RKO (cell line): ENCODE data around the gene NPC1.

ENCODE experiments used
- DNase-seq: peaks from one replicate; pipeline ENCODE4 v3.0.0-alpha.2; 2016; ENCODE audit warnings: low spot score

The NPC1 gene

DNA sequence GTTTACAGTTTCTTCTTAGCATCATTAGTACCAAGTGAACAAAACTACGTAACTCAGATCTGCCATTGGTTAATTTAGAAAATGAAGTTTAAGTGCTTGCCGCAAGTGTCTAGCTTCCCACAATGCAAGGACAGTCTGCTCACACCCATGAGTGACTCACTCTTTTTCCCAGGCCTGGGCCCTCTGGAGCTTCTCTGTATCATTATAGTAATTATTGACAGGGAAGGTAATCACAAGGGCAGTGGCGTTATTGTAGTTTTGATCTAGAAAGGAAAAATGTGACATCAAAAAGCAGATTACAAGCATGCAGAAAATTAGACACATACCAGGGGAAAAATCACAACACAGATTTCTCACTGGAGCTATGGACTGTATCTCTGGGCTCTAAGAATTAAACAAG lies 38.5 kb downstream of the NPC1 start:
- no peak for DNase-seq

DNA sequence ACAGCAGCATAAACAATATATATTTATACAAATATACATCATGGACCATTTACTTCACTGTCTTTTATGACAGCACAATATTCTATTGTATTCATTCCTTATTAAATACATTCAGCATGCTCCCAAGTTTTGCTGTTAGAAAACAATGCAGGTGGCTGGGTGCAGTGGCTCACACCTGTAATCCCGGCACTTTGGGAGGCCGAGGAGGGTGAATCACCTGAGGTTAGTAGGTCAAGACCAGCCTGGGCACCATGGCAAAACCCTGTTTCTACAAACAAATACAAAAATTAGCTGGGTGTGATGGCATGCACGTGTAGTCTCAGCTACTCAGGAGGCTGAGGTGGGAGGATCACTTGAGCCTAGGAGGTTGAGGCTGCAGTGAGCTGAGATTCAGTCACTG lies 39.0 kb downstream of the NPC1 start:
- no peak for DNase-seq

DNA sequence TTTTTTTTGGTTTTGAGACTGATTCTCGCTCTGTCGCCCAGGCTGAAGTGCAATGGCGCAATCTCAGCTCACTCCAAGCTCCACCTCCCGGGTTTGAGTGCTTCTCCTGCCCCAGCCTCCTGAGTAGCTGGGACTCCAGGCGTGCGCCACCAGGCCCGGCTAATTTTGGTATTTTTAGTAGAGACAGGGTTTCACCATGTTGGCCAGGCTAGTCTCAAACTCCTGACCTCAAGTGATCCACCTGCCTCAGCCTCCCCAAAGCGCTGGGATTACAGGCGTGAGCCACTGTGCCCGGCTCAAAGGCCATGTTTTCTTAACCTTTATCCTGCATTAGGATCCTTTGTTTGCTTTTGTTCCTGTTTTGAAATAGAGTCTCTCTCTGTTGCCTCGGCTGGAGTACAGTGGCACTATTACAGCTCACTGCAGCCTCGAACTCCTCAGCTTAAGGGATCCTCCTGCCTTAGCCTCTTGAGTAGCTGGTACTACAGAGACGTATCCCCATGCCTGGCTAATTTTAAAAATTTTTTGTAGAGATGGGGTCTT lies 41.0 kb downstream of the NPC1 start:
- no peak for DNase-seq

DNA sequence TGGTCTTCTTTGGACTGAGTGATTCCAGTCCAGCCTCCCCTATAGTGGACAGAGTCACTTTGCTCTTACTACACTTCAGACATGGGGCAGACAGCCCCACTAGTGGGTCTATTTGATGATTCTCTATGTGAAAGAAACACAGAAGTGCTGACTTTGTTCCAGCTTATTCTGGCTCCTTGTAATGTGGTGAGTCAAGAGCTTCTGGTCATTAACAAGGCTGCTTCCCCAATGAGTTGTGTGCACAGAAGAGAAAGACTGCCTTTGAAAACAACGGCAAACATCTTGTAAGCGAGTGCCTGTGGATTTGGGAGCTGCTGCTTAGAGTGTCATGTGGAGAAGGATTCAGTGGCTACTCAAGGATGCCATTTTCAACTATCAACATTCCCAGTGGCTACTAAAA lies 43.8 kb downstream of the NPC1 start:
- no peak for DNase-seq

DNA sequence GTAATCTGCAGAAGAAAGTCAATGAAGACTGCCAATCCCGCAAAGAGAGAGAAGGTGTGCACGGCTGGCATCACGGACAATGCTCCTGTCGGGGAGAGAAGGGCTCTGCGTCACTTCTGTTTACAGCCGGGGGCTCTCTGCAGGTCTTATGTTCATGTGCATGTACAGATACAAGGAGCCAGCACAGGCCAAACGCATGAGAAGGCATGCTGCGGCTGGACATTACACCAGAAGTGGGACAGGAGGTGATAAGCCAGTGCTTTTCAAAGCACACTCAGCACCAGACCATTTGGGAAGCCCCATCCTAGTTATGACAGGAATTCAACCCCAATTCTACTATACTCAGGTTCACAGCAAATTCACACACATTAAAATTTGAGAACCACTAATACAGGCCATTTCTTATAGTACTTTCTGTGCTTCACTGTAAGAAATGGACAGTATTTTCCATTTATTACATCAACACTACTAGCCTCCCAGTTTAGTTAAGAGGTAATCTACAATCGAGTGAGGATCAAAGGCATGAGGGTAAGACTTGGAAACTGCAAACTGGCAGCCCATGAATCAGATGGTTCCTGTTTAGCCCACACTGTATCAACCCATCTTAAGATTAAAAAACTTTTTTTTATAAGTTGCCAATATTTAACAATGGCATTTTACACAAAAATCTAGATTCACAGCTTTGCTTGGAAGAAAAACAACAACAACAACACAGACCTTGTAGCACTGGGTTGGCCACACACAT lies 44.8 kb downstream of the NPC1 start:
- DNase-seq = no peak

DNA sequence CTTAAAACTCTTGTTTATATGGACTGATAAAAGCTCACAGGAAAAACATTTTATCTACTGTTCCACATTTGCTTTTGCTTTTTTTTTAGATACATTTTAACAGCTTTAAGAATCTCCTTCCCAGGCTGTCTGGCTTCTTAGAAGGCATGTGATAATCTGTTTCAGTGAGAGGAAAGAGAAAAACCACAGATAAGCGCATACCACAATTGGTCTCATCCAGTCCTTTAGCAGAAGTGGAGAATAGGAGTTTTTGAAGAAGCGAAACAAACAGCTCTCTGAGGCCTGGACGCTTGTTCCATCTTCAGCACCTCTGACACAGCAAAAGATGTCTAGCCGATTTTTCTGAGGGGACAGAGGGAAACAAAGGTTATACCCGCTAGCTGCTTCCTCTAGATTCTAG lies 45.4 kb downstream of the NPC1 start:
- no peak for DNase-seq

DNA sequence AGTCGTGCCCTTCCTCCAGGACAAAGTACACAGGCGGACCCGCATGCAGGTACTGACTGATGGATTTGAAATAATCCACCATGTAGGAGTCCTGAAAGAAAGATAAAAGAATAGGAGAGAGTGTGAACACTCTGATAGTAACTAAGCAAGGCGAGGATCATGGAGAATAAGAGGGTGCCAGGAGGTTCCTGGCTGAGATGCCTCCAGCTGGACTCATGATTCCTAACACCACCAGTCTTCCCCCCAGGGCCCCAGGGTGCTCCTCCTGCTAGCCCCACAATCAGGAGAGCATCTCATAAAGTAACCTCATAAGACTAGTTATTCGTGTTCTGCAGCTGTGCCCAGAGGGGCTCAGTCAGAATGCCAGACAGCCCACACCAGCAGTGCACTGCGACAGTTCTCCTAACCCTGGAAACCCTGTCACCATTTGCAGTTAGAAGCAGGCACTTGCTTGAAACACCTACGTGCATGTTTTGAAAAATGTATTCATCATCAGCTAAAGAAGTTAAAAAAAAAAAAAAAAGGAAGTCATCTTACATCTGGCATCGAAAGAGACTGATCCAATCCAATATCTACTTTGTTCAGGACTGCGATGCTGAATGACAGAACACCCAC lies 46.3 kb downstream of the NPC1 start:
- no peak for DNase-seq

DNA sequence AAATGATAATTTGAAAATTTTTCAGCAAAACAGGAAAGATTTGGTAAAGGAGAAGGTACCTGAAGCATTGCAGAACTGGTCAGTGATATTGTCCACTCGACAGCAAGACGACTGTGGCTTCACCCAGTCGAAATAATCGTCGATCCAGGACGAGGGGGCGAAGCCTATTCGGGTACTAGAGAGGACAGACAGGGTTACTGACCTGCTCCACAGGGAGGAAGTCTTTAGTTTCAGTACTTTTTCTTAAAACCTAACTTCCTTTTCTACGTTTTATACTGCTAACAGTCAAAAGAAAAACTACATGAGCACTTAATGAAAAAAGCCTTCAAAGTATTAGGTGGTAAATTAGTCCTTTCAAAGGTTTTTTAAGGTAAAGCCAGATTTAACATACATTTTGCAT lies 47.0 kb downstream of the NPC1 start:
- no peak for DNase-seq

DNA sequence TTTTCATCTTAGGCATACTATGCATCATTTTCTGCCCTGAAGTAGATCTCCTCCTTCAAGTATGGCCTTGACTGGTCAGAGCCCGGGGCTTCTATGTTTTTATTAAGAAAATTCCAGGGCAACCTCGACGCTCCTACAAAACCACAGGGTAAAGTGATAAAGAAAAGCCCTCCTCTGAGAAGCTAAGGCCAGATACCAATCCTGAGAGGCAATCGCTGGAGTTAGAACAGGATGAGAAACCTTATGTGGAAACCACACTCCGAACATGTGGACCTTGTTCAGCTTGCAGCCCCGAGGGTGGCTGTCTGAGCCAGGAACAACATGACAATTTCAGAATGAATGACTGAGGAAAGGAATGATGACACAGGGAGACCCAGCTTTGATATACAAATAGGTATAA lies 47.4 kb downstream of the NPC1 start:
- DNase-seq = no peak

DNA sequence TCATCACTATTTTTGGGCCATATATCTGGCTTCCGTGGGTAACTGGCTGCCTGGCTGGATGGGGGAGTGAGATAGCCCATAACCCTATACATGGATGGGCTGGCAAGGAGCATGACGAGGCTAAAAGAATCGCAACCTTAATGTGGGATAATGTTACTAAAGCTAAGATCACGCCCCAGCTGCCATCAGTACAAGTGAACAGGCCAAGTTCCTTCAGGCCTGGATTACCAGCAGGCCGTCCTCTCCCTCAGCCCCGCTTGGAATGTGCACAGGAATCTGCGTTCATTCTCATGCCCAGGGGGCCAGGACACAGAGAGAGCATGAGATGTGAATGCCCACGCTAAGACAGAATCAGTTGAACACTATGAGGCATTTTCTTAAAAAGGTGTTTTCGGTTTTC lies 48.3 kb downstream of the NPC1 start:
- DNase-seq = no peak

DNA sequence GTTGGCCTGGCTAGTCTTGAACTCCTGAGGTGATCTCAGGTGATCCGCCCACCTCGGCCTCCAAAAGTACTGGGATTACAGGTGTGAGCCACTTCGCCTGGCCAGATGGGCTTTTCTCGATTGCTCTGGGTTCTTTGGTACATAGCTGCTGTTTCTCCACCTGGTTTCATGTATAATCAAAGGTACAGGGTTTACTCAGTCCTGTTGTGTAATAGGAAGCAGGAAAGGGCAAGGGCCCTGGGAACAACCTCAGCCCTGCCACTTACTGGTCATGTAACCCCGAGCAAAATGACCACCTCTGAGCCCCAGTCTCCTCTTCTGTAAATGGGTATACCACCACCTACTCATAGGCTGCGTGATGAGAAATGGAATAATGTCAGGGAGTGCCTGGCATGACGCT lies 49.0 kb downstream of the NPC1 start:
- no peak for DNase-seq

DNA sequence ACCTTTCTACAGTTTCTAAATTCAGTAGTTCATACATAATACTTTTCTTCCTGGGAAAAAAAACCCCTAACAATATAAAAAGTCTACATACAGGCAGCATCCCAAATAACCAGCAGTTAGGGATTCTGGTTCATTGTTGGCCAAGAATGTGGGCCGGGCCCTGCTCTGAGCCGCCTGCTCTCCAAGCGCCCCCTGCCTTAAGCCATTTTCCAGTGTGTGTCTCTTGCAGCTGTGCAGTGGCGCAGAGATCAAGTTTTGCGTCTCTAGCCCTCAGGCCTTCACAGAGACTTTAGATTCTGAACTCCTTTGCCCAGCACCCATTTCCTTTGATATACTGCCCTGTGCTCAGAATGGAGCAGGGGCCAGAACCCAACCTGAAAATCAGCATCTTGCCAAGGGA lies 50.1 kb downstream of the NPC1 start:
- no peak for DNase-seq

DNA sequence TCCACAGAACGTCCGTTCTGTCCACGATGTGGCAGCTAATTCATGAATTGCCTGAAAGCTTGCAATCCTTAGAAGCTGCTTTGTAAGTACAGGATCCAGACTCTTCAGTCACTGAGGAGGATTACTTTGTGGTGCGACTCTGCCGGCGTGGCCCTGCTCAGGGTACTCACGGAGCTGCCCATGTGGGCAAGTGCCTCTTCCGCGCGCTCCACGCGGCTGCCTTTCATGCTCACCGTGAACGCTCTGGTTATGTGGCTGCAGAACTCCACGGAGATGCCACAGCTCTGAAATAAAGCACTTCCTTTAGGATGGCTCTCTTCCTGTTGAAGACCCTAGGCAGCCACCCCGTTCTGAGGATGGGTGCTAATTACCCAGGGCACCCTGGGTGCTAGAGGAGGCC lies 52.0 kb downstream of the NPC1 start:
- no peak for DNase-seq

DNA sequence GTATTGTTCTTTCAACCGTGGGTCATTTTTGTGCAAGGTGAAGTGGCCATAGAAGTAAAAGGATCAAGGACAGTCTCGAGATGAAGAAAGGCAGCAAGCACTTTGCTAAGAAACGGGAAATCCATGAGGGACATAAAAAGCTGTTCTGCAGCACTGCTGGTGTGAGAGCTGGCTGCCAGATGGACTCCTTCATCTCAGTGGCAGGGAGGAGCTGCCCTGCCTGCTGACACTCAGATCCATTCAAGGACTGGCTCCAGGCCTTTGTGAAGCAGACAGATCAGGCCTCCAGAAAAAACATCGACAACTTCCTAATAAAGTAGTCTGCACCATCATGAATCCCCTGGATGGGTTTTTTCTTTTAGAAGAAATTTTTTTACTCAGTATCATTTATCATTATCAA lies 53.5 kb downstream of the NPC1 start:
- no peak for DNase-seq

DNA sequence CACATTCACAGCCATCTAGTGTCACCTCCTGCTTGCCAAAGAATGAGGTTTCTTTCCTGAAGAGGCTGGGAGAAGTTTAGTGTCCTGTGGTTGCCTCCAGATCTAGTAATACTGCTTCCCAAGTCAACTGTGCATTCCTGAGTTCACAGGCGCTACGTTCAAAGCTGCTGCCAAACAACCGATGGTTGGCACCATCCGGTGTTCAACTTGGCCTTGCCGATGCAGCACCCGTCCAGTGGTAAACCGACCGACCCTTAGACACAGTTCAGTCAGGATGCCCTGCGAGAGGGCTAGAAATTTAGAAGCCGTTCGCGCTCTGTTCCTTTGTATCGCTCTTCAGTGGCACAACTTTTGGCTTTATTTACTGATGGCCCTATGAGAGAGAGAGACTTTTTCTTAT lies 54.4 kb downstream of the NPC1 start:
- DNase-seq = no peak

DNA sequence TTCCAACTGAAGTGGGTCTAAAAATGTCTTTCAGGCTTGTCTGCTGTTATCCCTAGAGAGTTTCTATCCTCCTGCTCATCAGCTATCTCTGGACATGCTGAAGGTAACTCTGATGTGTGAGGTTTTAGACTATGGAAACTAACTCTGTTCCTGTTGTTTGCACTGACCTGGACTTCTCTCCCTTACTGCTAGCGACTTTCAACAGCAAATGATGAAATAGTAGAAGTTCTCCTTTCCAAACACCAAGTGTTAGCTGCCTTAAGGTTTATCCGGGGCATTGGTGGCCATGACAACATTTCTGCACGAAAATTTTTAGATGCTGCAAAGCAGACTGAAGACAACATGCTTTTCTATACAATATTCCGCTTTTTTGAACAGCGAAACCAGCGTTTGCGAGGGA lies 56.1 kb downstream of the NPC1 start:
- no peak for DNase-seq

DNA sequence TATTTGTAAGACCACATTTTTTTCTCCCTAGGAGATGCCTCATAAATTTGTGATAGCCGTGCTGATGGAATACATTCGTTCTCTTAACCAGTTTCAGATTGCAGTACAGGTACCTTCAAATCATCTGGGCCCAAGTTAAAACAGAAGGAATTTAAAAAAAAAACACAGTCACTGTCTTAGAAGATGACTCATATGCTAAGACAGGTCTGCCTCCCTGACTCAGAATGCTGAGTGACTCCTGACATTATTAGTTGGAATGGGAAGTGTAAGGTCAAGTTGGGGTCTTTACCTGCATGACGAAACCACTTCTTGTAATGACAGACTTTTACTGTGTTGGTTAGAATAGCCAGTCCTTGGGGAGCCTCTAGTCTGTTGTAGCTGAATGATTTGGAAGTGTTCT lies 56.7 kb downstream of the NPC1 start:
- peak; percentile 78 for DNase-seq

DNA sequence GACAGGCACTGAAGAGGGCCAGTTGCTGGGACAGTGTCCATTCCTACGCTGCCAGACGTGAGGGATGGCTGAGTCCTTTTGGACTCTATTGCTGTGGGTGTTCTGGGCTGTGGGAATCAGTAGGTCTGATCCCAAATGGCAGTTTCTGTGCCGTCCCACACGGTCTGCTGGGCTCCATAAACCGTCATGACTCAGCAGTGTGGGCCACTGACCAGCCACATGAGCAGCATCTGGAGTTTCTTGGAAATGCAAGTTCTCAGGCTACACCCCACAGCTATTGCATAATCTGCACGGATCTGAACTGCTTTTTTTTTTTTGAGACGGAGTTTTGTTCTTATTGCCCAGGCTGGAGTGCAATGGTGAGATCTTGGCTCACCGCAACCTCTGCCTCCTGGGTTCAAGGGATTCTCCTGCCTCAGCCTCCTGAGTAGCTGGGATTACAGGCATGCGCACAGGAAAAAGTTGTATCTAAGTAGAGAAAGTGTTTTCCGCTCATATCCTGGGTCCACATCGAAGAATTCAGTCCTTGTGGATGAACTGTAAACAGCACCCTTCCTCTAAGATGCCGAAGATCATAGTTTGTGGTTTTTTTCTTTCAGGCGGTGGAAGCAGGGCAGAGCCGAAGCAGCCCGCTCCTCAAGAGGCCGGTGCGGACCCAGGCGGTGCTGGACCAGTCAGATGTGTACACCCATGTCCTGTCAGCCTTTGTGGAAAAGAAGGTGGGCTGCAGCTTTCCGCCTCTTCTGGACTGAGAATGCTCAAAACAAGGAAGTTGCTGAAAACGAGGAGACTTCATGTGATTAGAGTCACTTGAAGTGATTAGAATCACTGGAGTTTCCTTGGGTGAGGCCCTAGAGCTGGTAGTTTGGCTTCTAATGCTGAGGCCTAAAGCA lies 57.5 kb downstream of the NPC1 start:
- no peak for DNase-seq

DNA sequence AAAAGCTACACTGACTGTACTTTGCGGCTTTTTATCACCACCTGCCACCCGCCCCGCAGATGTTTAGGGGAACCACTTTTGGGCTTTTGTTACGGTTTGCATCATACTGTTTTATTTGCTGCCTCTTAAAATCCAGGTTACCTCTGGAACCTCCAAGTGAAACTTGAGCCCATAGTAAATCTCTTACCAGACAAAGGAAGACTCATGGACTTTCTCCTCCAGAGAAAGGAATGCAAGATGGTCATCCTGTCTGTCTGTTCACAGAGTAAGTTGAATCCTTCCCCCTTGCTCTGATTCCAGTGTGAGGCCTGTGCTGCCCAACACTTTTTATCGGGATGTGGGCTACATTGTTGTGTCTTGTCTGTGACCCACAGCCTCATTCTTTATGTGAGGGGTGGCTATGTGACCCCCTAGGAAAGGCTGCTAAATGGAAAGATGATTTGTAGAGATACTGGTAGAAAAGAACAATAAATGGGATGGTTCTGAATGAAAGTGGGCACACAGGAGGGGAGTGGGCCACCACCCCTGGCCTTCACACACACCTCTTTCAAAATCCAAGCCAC lies 59.7 kb downstream of the NPC1 start:
- no peak for DNase-seq

DNA sequence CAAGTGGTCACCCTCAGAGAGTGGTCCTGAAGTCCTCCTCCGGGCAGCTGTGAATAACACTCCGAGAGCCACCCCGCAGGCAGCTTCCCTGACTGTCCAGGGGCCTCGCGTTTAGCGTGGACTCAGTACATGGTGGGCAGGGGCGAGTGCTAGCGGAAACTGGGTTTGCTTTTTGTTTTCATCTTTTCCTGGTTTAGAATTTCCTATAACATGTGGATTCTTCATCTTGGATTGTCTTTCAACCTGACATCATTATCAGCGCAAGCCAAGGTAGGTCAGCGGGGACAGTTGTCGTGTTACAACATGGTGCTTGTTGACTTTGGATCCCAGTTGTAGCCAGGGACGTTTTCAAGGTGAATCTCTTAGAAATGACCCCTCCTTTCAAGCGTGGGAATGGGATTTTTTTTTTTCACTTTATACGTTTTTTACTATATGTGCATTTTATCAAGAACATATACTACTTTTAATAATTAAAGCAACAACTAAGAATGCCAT lies 62.0 kb downstream of the NPC1 start:
- DNase-seq = no peak

DNA sequence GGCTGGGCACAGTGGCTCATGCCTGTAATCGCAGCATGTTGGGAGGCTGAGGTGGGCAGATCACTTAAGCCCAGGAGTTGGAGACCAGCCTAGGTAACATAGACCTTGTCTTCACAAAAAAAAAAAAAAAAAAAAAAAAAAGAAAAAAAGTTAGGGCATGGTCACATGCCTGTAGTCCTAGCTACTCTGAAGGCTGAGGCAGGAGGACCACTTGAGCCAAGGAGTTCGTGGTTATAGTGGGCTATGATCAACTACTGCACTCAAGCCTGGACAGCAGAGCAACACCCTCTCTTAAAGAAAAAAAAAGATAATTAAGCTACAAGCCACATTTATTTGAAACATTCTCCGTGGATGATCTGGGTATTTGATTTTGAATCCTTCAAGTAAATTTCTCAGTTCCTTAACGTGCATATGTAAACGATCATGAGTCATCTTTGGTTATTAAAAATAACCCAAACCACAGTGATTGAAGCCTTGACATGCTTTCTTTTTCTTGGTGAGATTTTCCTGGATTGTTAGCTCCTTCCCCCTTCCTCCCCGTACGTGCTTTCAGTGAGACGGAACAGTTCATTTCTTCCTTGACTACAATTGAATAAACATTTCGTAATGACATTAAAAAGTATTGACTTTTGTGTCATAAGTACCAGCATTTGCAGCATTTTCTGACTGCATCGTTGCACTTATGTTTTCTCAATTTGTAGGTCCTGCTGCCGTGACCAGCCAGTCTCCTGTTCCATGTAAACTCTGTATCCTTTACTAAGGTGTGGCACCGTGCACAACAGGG lies 62.7 kb downstream of the NPC1 start:
- no peak for DNase-seq

DNA sequence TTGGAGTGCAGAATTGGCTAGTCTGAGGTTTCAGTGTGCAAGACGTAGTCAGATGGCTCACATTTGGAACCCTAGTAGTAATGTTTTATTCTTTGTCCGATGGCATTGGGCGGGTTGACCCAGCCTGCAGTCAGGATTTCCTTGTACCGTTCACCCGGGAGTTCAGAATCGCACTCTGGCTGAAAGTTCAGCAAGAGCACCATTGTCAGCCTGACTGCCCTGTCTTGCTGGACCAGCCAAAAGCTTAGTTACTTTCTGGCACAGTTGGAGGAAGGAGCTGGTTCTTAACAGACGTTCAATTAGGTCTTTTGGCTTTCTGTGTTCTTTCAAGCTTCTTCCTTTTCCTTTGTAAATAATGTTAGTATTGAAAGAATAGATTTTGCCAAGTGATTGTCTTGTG lies 64.4 kb downstream of the NPC1 start:
- DNase-seq = no peak
